Upper lobe of left lung (tissue), 6 donors: Measurements from ENCODE around the gene PRICKLE1. TPM values are rescaled to one million over a fixed set of nuclear protein-coding genes. Genes with fewer than 3 reads are reported as not detected.

ENCODE experiments used
- ATAC-seq, 2 donors: fragments of 200-7000 bp; cut with Tn5 transposase; one replicate each; pipeline ENCODE4 v1.9.1; 2022; ENCODE audit warnings: mild to moderate bottlenecking in 2 of 2, moderate library complexity in 2 of 2; ENCODE audit not compliant: low FRiP score in 2 of 2
- DNase-seq, 2 donors: peaks; one replicate each; pipeline ENCODE4 v3.0.0-alpha.2; 2019 to 2020
- H3K27ac ChIP-seq, 4 donors: fragments of 200-600 bp; sonication (generic); one replicate each; pipeline ENCODE4 v1.5.1; 2016 to 2019
- H3K27me3 ChIP-seq, 4 donors: fragments of 200-600 bp; sonication (generic); one replicate each; pipeline ENCODE4 v1.5.1; 2017 to 2019
- H3K36me3 ChIP-seq, 4 donors: fragments of 200-600 bp; sonication (generic); one replicate each; pipeline ENCODE4 v1.5.1; 2016 to 2019
- H3K4me1 ChIP-seq, 4 donors: fragments of 200-600 bp; sonication (generic); one replicate each; pipeline ENCODE4 v1.5.1; 2018 to 2019
- H3K4me3 ChIP-seq, 4 donors: fragments of 200-600 bp; sonication (generic); one replicate each; pipeline ENCODE4 v1.5.1; 2017 to 2019; ENCODE audit warnings: mild to moderate bottlenecking in 2 of 4, moderate library complexity in 1 of 4
- H3K9me3 ChIP-seq, 4 donors: fragments of 200-600 bp; sonication (generic); one replicate each; pipeline ENCODE4 v1.5.1; 2018 to 2019
- EP300 ChIP-seq, 4 donors: sonication (generic); formaldehyde crosslinking; IDR thresholded peaks; one replicate each; pipeline ENCODE4 v1.5.1; 2017; ENCODE audit warnings: antibody characterized with exemption in 4 of 4, control low read depth in 2 of 4
- POLR2A ChIP-seq, 4 donors: fragments of 450-650 bp; IDR thresholded peaks; one replicate each; pipeline ENCODE4 v1.5.1; 2016 to 2017; ENCODE audit warnings: antibody characterized with exemption in 4 of 4, mild to moderate bottlenecking in 2 of 4
- POLR2AphosphoS5 ChIP-seq, 2 donors: sonication (generic); formaldehyde crosslinking; IDR thresholded peaks; one replicate each; pipeline ENCODE4 v1.5.1; 2017; ENCODE audit warnings: antibody characterized with exemption in 2 of 2
- WGBS, 2 donors: methylation state at CpG; one replicate each; pipeline ENCODE4 v1.1.5; 2017 to 2018; 5-methylcytosine and 5-hydroxymethylcytosine counted together
- total RNA-seq, 6 donors: library from RNA; depleted of rRNA in 4 of 6; stranded (reverse); fragments of >200 nt in 4 of 6; gene quantifications; one replicate each; pipeline versions ENCODE4 v1.1.0 to v1.2.1, GENCODE V29; 2016 to 2021
- TF ChIP-seq, protein P1 (sequence below), 6 experiments: fragments of 450-650 bp in 4 of 6; fragments of 200-600 bp in 2 of 6; sonication (generic) in 2 of 6; IDR thresholded peaks; one replicate each; pipeline ENCODE4 v1.5.1; 2016 to 2019; ENCODE audit warnings: antibody characterized with exemption in 6 of 6
- donor health status: DM: no; HTN: no; CAD: no; lungs with moderate emphysema.
- donor health status: DM: no; HTN: yes; CAD: no; lungs with severe emphysema.

PRICKLE1 gene
- total RNA-seq, result 10 to 100 TPM in 3 of 6 donors, 1 to 10 TPM in 3; 7.3 to 18.2 (median 10.2) TPM

DNA sequence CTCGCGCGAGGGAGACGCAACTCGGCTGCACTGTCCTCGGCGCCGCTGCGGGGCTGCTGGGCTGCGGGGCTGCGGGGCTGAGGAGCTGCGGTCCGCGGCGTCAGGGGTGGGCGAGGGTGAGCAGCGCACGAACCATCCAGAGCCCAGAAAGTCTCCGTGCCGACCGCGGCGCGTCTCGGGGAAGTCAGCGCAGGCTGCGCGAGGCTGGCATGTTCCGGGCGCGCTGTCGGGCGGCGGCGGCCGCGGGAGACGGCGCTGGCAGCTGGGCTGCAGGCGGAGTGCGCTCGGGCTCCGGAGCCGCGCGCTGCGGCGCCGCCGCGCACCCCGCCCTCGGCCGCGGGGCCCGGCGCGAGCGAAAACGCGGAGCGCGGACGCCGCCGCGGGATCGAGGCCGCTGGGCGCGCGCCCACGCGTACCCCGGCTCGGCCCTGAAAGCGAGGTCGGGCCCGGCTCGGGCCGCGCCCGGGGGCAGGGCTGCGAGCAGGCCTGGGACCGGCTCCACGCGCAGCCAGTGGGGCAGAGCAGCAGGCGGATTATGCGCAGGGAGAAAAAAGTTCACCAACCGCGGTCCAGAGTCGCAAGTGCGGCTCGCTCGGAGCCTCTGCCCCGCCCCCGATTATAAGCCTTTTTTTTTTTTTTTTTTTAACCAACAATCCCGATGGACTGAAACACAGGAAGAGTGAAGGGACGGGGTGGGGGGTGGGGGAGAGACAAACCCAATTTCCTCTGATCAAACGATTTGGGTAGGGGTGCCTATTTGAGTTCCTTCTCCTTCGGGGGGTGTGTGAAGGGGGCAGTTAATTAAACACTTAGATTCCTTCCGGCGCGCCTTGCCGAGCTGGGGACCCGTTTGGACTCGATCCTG lies at the start of gene PRICKLE1:
Gene PRICKLE1 (minus strand): TSS at position 282 of the 865 bp plus-strand sequence. CDS start 117,230 bp downstream, outside the sequence.
- Histone ChIP-seq H3K27me3 (peaks cover 0 to 6% (median 0%) of the 10 kb centered on the region in 4 donors), H3K27ac (peak within 1 kb of the TSS; percentile 57 to 85 (median 75)), H3K9me3 (no peaks in the 10 kb centered on the region), H3K36me3 (no peaks in the 10 kb centered on the region), H3K4me1 (peaks cover 5 to 49% (median 25%) of the 10 kb centered on the region in 4 donors), H3K4me3 (peak within 1 kb of the TSS; percentile 71 to 88 (median 72))
- DNase-seq, result peak; percentile 24 to 92
- ATAC-seq, result peak; percentile 58 to 88
- 0 to 1% methylated on average over 22 to 43 of the region's 107 CpGs for WGBS, 2 donors
- TF ChIP-seq EP300 (IDR thresholded peaks at IDR 0.05) (no peak), POLR2A (IDR thresholded peaks at IDR 0.05) (peak in 1 of 4 donors; percentile 12)
- TF ChIP-seq, protein P1, sequence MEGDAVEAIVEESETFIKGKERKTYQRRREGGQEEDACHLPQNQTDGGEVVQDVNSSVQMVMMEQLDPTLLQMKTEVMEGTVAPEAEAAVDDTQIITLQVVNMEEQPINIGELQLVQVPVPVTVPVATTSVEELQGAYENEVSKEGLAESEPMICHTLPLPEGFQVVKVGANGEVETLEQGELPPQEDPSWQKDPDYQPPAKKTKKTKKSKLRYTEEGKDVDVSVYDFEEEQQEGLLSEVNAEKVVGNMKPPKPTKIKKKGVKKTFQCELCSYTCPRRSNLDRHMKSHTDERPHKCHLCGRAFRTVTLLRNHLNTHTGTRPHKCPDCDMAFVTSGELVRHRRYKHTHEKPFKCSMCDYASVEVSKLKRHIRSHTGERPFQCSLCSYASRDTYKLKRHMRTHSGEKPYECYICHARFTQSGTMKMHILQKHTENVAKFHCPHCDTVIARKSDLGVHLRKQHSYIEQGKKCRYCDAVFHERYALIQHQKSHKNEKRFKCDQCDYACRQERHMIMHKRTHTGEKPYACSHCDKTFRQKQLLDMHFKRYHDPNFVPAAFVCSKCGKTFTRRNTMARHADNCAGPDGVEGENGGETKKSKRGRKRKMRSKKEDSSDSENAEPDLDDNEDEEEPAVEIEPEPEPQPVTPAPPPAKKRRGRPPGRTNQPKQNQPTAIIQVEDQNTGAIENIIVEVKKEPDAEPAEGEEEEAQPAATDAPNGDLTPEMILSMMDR (IDR thresholded peaks at IDR 0.05), result peak in 1 of 6 experiments; percentile 9

DNA sequence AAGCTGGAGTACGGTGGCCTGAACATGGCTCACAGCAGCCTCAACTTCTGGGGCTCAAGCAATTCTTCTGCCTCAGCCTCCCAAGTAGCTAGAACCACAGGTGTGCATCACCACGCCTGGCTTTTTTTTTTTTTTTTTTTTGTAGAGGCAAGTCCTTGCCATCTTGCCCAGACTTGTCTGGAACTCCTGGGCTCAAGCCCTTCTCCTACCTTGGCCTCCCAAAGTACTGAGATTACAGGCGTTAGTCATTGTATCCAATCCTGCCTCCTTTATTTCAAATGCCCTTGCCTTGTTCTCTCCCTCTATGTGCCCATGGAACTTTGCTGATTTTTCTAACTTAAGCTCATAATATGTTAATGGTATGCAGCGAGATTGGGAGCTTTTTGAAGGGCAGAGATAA lies 49.2 kb upstream of the PRICKLE1 start:
- no peaks in the 10 kb centered on the region for H3K4me1 ChIP-seq
- TF ChIP-seq EP300 (IDR thresholded peaks at IDR 0.05), result no peak
- TF ChIP-seq POLR2AphosphoS5 (IDR thresholded peaks at IDR 0.05), result no peak
- TF ChIP-seq, protein P1 (IDR thresholded peaks at IDR 0.05), result no peak
- TF ChIP-seq POLR2A (IDR thresholded peaks at IDR 0.05), result no peak
- H3K27ac ChIP-seq, result no peak overlapping the region
- no peak overlapping the region for H3K4me3 ChIP-seq
- H3K9me3 ChIP-seq, result no peaks in the 10 kb centered on the region
- WGBS, 2 donors, result 95 to 96% methylated on average over 4 of the region's 4 CpGs
- no peaks in the 10 kb centered on the region for H3K36me3 ChIP-seq
- DNase-seq, result no peak
- no peaks in the 10 kb centered on the region for H3K27me3 ChIP-seq
- no peak for ATAC-seq

DNA sequence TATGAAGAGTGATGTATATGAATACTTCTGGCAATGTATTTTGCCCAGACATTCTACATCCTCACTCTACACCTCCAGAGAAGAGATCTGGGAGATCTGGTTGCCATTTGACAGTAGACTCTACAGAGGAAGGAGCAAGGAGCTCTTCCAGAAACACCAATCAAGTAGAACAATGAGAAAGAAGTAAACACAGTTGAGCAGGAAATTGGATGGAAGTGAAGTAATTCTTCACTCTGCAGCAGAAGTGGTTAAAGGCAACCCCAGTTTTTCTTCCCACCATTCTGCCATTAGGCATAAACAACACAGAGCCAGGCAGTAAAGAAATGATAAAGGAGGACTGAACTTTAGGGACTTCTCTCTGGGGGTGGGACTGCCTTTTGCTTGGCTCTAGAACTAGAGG lies 48.5 kb upstream of the PRICKLE1 start:
- TF ChIP-seq POLR2A (IDR thresholded peaks at IDR 0.05), result no peak
- TF ChIP-seq, protein P1 (IDR thresholded peaks at IDR 0.05), result no peak
- no peak for TF ChIP-seq EP300 (IDR thresholded peaks at IDR 0.05)
- TF ChIP-seq POLR2AphosphoS5 (IDR thresholded peaks at IDR 0.05), result no peak
- H3K36me3 ChIP-seq, result no peaks in the 10 kb centered on the region
- ATAC-seq, result no peak
- H3K4me3 ChIP-seq, result no peak overlapping the region
- H3K9me3 ChIP-seq, result no peaks in the 10 kb centered on the region
- no peaks in the 10 kb centered on the region for H3K27me3 ChIP-seq
- H3K27ac ChIP-seq, result no peak overlapping the region
- H3K4me1 ChIP-seq, result no peaks in the 10 kb centered on the region
- no peak for DNase-seq

DNA sequence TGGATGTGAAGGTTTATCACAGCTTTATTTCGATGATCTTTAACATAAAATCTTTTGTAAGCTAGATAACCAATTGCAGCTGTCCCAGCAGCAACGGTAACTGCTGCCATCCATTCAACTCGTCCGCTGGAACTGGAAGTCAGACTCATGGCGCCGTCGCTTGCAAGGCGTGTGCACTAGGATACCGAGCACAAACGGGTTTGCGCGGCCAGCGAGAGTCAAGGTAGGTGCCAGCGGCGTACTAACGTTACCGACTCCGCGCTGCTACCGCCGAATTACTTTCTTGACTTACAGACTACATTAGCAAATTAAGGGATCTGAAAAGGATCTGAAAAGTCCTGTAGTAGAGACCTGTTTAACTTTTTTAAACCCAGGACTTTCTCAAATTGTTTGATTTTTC lies 47.4 kb upstream of the PRICKLE1 start:
- H3K27me3 ChIP-seq, result no peaks in the 10 kb centered on the region
- H3K27ac ChIP-seq, result no peak overlapping the region
- H3K36me3 ChIP-seq, result no peaks in the 10 kb centered on the region
- no peaks in the 10 kb centered on the region for H3K9me3 ChIP-seq
- TF ChIP-seq, protein P1 (IDR thresholded peaks at IDR 0.05), result no peak
- TF ChIP-seq POLR2A (IDR thresholded peaks at IDR 0.05), result no peak
- TF ChIP-seq POLR2AphosphoS5 (IDR thresholded peaks at IDR 0.05), result no peak
- TF ChIP-seq EP300 (IDR thresholded peaks at IDR 0.05), result no peak
- DNase-seq, result peak in 1 of 2 donors; percentile 39
- H3K4me1 ChIP-seq, result no peaks in the 10 kb centered on the region
- no peak for ATAC-seq
- H3K4me3 ChIP-seq, result no peak overlapping the region
- WGBS, 2 donors, result 96 to 98% methylated on average over 21 of the region's 21 CpGs
